ENCODE results near the gene TSNAXIP1. TPM values are rescaled to one million over a fixed set of nuclear protein-coding genes. Genes with fewer than 3 reads are reported as not detected.

Gene TSNAXIP1
- total and polyA plus RNA-seq, 9 of the 15 experiments (the other 6 are each of a cell fraction or from before 2014, with no cell fraction given): 0.03 to 0.24 (median 0.11) TPM; not detected in 4

- TF ChIP-seq RNF2 (IDR thresholded peaks at IDR 0.05): peak; percentile 70
- peak; percentile 19; the same call in 1 of the 2 replicates for TF ChIP-seq SPI1 (IDR thresholded peaks at IDR 0.05; ENCODE audit: borderline replicate concordance, low read depth, low read length)
- TF ChIP-seq CTCFL (IDR thresholded peaks at IDR 0.05; ENCODE audit: borderline replicate concordance, insufficient read depth, low read depth, low read length, poor library complexity, severe bottlenecking): peak; percentile 72
- peak; percentile 89 for TF ChIP-seq RBFOX2 (IDR thresholded peaks at IDR 0.05; ENCODE audit: low read depth, low read length)
- TF ChIP-seq ZBTB11 (CRISPR knock-in tag; IDR thresholded peaks at IDR 0.05): peak in 1 of 3 experiments; percentile 83; a peak in 2 of 6 replicates
- peak; percentile 33; the same call in 1 of the 2 replicates for TF ChIP-seq ZNF644 (tag; IDR thresholded peaks at IDR 0.05; ENCODE audit: low read depth)
- peak; percentile 97 for TF ChIP-seq GABPA (tag; conservative IDR thresholded peaks at IDR 0.05; ENCODE audit: low read depth)
- no peak for TF ChIP-seq ZNF778 (CRISPR knock-in tag; IDR thresholded peaks at IDR 0.05)
- TF ChIP-seq ZKSCAN1 (IDR thresholded peaks at IDR 0.05; ENCODE audit: low read depth, low read length): peak; percentile 12; the same call in 1 of the 2 replicates
- no peak for TF ChIP-seq RBBP5 (IDR thresholded peaks at IDR 0.05; ENCODE audit: borderline replicate concordance, insufficient read depth, low read length, poor library complexity, severe bottlenecking)
- peak; percentile 46; the same call in 1 of the 2 replicates for TF ChIP-seq EP400 (IDR thresholded peaks at IDR 0.05)
- no peak for TF ChIP-seq DACH1 (IDR thresholded peaks at IDR 0.05; ENCODE audit: partially characterized antibody)
- no peak; the same call in 1 of the 2 replicates for TF ChIP-seq HMGXB4 (CRISPR knock-in tag; IDR thresholded peaks at IDR 0.05)
- TF ChIP-seq NFYB (IDR thresholded peaks at IDR 0.05; ENCODE audit: extremely low read depth, insufficient read length): no peak
- peak in 1 of 2 experiments; percentile 87; a peak in 2 of 3 replicates for TF ChIP-seq CBX3 (IDR thresholded peaks at IDR 0.05; ENCODE audit: borderline replicate concordance in 1 of 2, low read length in 2 of 2)
- no peak for TF ChIP-seq OTX1 (CRISPR knock-in tag; IDR thresholded peaks at IDR 0.05)
- no peak for TF ChIP-seq FOXO4 (CRISPR knock-in tag; IDR thresholded peaks at IDR 0.05)
Observed at GRCh38 chr16:67841816-67842508, 35.3 kb downstream of the TSNAXIP1 start, which contains the start of gene THAP11 (continued).

All from K562 (cell line).